HG02884 (cell line): ENCODE data around the gene REL.
"Not testable (repeated sequence)": the region's sequence is repeated elsewhere in the genome, so short reads cannot be mapped to it uniquely, and the experiment has no call there.

Source experiments
- ATAC-seq: cut with Tn5 transposase; IDR thresholded peaks from one replicate; pipeline ENCODE4 v1.9.1; 2021; ENCODE audit warnings: mild to moderate bottlenecking, moderate library complexity; ENCODE audit not compliant: unreplicated experiment

REL gene

GRCh38 chr2:60867007-60867406, 14.4 kb upstream of the REL start:
- no peak for ATAC-seq

- ATAC-seq = no peak
Measured at GRCh38 chr2:60867848-60868247, 13.5 kb upstream of the REL start.

- no peak for ATAC-seq
Measured at GRCh38 chr2:60868589-60869273, 12.6 kb upstream of the REL start.

GRCh38 chr2:60872510-60872928, 8.9 kb upstream of the REL start:
- ATAC-seq = peak; percentile 38

GRCh38 chr2:60873381-60873780, 8.0 kb upstream of the REL start:
- peak; percentile 83 for ATAC-seq

GRCh38 chr2:60875520-60875919, 5.9 kb upstream of the REL start:
- no peak for ATAC-seq

- peak; percentile 3 for ATAC-seq
Measured at GRCh38 chr2:60880643-60881046, 729 bp upstream of the REL start.

- ATAC-seq = peak; percentile 30
Measured at GRCh38 chr2:60882971-60883753, 1.8 kb downstream of the REL start.

GRCh38 chr2:60883896-60884295, 2.5 kb downstream of the REL start:
- no peak for ATAC-seq

GRCh38 chr2:60884800-60885199, 3.4 kb downstream of the REL start:
- no peak for ATAC-seq

- ATAC-seq = no peak
Measured at GRCh38 chr2:60885683-60886082, 4.3 kb downstream of the REL start.

- ATAC-seq = no peak
Measured at GRCh38 chr2:60886991-60887390, 5.6 kb downstream of the REL start.

- ATAC-seq = no peak
Measured at GRCh38 chr2:60888853-60889252, 7.5 kb downstream of the REL start.

GRCh38 chr2:60889581-60890392, 8.4 kb downstream of the REL start:
- ATAC-seq = not testable (repeated sequence)

- no peak for ATAC-seq
Measured at GRCh38 chr2:60890393-60890707, 9.0 kb downstream of the REL start.

GRCh38 chr2:60891180-60891579, 9.8 kb downstream of the REL start:
- ATAC-seq = no peak

GRCh38 chr2:60898567-60898966, 17.2 kb downstream of the REL start:
- ATAC-seq = no peak

- peak; percentile 78 for ATAC-seq
Measured at GRCh38 chr2:60899230-60899891, 18.0 kb downstream of the REL start.

- ATAC-seq = peak; percentile 48
Measured at GRCh38 chr2:60899892-60900249, 18.5 kb downstream of the REL start.

- not testable (repeated sequence) for ATAC-seq
Measured at GRCh38 chr2:60901296-60901695, 19.9 kb downstream of the REL start.

GRCh38 chr2:60905867-60906266, 24.5 kb downstream of the REL start:
- ATAC-seq = not testable (repeated sequence)
